Activated CD4-positive, alpha-beta T cell treated with anti-CD3 and anti-CD28 coated beads, Interleukin-2, amount 50 U/mL, for 1 hour (primary cell): ENCODE data around the gene SPATA6L.

ENCODE experiments used
- DNase-seq: peaks from one replicate; pipeline ENCODE4 v3.0.0-alpha.2; 2020

SPATA6L gene

DNA sequence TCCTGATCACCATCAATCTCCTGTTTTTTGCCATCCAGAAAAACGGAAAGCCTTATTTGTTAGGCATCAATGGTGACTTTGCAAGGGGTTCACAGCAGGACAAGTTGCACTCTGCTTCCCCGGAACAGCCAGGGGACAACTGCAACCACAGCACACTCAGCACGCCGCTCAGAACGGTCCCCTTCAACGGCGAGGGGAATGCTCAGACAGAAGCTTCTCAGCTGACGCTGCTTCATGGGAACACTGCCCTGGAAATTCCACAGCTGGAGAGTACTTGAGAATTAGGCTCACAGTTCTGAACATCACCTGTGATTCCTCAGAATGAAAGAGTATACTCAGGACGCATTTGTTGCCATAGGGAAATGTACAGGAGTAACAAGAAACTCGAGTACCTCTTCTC lies 44.3 kb downstream of the SPATA6L start:
- DNase-seq: no peak

- no peak for DNase-seq
Observed at GRCh38 chr9:4620881-4621555, 45.3 kb downstream of the SPATA6L start.

DNA sequence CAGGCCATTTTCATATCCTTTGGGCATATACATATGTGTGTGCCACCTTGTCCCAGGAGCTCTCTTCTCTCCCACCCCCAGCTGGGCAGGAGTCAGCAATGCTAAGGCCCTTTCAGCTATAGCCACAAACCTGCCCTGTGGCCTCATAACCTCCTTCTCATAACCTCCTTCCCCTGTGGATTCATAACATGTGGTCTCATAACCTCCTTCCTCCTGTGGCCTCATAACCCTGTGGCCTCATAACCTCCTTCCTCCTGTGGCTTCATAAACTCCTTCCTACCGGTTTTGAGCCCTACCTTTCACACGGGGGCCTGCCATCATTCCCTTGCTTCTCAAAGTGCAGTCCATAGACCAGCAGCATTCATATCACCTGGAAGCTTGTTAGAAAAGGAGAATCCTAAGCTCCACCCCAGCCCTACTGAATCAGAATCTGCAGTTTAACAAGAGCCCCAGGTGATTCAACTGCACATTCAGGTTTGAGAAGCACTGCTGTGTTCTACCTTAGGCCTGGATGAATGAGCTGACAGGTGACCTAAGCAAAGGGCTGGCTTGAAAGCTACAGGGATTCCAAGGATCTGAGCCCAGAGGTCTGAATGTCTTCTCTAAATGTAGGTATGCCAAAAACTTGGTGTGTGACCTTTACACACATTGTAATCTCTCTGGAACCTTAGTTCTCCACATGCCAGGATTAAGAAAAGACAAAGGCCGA lies 46.1 kb downstream of the SPATA6L start:
- no peak for DNase-seq

- DNase-seq: no peak
Observed at GRCh38 chr9:4618700-4619099, 47.6 kb downstream of the SPATA6L start.

- no peak for DNase-seq
Observed at GRCh38 chr9:4617752-4618151, 48.5 kb downstream of the SPATA6L start.

GRCh38 chr9:4615778-4616177 lies 50.5 kb downstream of the SPATA6L start:
- no peak for DNase-seq

DNA sequence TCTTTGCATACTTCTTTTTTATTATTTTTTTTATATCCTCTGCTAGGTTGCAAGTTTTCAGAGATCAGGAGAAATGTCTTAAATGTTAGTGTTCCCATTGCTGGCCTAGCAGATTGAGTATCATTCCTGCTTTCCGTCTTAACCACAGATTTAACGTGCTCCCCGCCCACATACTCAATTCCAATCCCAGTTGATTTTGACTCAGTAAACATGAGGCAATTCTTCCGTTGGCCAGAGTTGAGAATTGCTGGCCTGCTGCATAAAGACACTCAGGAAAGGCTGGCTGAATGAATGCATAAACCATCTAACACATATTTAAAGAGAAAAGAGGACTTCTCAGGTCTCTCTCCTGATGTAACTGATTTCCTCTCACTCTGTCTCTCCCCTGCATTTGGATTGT lies 51.0 kb downstream of the SPATA6L start:
- no peak for DNase-seq

- DNase-seq: no peak
Observed at GRCh38 chr9:4614627-4615026, 51.7 kb downstream of the SPATA6L start.

DNA sequence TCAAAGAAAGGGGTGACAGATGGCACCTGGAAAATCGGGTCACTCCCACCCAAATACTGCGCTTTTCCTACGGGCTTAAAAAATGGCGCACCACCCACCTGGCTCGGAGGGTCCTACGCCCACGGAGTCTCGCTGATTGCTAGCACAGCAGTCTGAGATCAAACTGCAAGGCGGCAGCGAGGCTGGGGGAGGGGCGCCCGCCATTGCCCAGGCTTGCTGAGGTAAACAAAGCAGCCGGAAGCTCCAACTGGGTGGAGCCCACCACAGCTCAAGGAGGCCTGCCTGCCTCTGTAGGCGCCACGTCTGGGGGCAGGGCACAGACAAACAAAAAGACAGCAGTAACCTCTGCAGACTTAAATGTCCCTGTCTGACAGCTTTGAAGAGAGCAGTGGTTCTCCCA lies 60.2 kb downstream of the SPATA6L start:
- peak; percentile 38 for DNase-seq

DNA sequence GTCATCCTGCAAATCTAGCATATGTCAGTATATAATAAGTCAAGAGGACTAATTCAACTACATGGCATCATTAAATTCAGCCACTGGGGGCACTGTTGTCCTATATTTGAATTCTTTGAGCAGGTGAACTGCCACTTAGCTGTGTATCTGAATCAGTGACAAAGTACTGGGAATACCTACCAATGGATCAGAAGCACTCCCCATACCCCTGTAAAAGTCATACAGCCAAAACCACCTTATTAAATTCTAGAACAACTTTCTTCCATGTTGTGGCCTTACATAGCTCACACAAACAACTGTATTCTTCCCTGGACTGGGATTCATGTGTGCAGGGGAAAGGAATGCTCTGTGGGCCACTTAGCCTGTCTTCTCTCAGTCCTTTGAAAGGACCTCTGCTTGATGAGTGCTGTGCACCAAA lies 61.6 kb downstream of the SPATA6L start:
- DNase-seq: peak; percentile 57

DNA sequence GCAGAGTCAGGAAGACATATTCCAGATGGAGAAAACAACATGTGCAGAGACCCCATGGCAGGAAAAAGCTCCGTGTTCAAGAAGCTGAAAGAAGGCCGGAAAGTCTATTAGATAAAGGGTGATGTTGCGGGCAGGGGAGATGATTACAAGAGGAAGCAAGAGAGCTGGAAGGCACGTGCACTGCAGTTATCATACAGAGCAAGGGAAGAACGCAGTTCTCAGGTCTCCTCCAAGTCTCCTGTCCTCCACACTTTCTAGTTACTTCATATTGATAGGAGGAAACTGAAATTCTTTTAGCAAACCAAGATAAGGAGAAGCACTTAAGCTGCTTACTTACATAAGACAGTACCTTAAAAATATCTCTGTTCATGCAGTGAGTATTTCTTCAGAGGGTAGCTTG lies 62.5 kb downstream of the SPATA6L start:
- no peak for DNase-seq

- no peak for DNase-seq
Observed at GRCh38 chr9:4600368-4600767, 65.9 kb downstream of the SPATA6L start.

GRCh38 chr9:4596165-4596922 lies 69.9 kb downstream of the SPATA6L start:
- DNase-seq: peak; percentile 40

DNA sequence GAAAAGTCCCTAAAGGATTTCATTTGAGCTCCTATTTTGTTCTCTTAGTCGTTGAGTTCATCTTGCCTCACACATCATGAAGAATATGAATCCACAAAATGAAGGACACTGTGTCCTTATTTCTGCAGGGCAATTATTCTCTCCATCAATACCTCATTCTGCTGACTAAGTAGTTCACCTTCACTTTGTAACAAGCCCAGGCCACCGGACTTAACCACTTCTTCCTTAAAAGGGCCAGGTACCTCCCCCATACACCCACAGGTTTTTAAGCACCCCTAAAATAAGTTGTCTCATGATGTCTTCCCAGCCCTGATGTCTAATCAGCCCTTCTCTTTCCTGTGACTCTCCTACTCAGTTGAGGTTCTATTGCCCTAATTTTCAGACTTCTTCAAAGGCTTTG lies 71.3 kb downstream of the SPATA6L start:
- no peak for DNase-seq

- DNase-seq: no peak
Observed at GRCh38 chr9:4594545-4594944, 71.7 kb downstream of the SPATA6L start.

- DNase-seq: no peak
Observed at GRCh38 chr9:4592886-4593285, 73.4 kb downstream of the SPATA6L start.

DNA sequence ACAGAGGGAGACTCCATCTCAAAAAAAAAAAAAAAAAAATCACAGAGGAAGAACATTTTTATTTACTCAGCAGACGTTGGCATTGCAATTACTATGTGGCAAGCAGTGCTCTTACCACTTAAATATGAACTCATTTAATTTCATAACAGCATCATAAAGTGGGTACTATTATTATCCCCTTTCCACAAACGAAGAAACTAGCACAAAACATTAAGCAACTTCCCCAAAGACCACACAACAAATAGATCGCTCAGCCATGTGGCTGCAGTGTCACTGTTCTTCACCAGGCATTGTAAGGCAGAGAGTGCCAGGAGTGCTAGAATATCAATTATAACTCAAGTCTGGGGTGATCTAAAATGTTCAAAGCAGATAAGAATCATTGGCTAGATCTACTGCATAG lies 74.0 kb downstream of the SPATA6L start:
- DNase-seq: no peak

- no peak for DNase-seq
Observed at GRCh38 chr9:4591123-4591500, 75.2 kb downstream of the SPATA6L start.

- no peak for DNase-seq
Observed at GRCh38 chr9:4590430-4591122, 75.7 kb downstream of the SPATA6L start.

- DNase-seq: no peak
Observed at GRCh38 chr9:4588721-4589120, 77.6 kb downstream of the SPATA6L start.

DNA sequence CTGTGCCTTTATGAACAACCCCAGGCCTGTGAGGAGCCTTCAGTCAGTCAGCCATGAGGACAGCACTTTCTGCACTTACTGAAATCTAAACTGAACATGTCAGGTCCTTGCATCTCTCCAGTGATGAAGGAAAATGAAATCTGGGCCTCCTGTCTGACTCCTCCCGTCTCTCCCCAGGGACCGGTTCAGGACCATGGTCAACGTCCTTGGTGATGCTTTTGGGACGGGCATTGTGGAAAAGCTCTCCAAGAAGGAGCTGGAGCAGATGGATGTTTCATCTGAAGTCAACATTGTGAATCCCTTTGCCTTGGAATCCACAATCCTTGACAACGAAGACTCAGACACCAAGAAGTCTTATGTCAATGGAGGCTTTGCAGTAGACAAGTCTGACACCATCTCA lies 81.1 kb downstream of the SPATA6L start:
- no peak for DNase-seq

DNA sequence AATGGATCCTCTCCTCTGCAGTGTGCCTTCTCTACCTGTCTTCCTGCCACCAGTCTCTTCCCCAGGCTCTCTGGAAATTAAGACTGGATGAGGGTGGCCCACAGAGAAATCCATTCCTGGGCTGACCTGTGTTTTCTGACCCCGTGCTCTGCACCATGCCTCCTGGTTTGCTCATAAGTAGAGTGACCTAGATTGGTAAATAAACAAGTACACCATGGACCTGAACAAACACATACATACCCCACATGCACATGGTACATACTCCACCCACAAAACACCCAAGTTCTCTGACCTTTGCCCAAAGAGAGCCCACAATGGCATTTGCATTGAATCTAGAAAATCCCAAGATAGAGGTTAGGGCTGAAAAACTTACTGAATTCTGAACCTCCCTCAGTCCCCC lies 81.6 kb downstream of the SPATA6L start:
- no peak for DNase-seq

DNA sequence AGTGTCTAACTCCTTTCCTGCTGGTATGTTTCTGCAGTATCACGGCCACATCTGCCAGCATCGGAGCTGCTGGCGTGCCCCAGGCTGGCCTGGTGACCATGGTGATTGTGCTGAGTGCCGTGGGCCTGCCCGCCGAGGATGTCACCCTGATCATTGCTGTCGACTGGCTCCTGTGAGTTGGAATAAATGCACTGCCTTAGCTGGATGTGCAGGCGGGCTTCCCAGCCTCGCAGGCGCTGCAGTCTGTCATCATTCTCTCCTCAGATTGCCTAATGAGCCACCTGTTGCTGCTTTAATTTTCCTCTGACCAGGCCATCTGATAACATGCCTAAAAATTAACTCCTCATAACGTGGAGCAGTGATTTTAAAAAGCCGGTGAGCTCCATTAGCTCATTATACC lies 83.3 kb downstream of the SPATA6L start:
- no peak for DNase-seq
